ENCODE results near the gene ARL6IP5. TPM values are rescaled to one million over a fixed set of nuclear protein-coding genes. Genes with fewer than 3 reads are reported as not detected.

ARL6IP5 gene
- total RNA-seq, 1 experiment from 2014 or later: 16.9 TPM

DNA sequence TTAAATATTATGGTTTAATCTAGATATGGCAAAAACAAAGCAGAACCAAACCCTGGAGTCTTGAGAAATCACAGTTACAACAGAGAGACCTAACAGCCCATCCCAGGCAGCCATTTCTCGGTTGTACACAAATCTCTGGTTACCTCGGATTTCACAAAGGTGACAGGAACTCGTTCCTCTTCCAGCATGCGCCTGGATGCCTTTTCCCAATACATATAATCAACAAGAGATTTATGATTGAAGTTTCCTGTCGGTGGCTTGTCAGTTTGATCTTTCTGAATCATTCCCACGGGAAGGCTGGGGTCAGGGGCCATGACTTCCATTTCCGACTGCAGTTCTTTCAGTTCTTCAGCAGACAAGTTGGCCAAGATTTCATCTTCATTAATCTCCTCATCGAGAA, 37.2 kb downstream of the ARL6IP5 start:
- no CpG with 5 or more reads among the region's 8 CpGs for WGBS (ENCODE audit: extremely low coverage, insufficient read length, low lambda C conversion rate)
- no peaks in the 10 kb centered on the region for H3K79me2 ChIP-seq (ENCODE audit: insufficient read depth, low read length)
- no peaks in the 10 kb centered on the region for H3K9me3 Mint-ChIP-seq
- no peaks in the 10 kb centered on the region for H3K9me3 ChIP-seq (ENCODE audit: control insufficient read depth, low read depth, low read length)
- H2AK5ac ChIP-seq (ENCODE audit: insufficient read length, low read length): no peak overlapping the region
- H4K20me1 ChIP-seq (ENCODE audit: control insufficient read depth, insufficient read depth, insufficient read length): no peaks in the 10 kb centered on the region
- TF ChIP-seq, protein P1, sequence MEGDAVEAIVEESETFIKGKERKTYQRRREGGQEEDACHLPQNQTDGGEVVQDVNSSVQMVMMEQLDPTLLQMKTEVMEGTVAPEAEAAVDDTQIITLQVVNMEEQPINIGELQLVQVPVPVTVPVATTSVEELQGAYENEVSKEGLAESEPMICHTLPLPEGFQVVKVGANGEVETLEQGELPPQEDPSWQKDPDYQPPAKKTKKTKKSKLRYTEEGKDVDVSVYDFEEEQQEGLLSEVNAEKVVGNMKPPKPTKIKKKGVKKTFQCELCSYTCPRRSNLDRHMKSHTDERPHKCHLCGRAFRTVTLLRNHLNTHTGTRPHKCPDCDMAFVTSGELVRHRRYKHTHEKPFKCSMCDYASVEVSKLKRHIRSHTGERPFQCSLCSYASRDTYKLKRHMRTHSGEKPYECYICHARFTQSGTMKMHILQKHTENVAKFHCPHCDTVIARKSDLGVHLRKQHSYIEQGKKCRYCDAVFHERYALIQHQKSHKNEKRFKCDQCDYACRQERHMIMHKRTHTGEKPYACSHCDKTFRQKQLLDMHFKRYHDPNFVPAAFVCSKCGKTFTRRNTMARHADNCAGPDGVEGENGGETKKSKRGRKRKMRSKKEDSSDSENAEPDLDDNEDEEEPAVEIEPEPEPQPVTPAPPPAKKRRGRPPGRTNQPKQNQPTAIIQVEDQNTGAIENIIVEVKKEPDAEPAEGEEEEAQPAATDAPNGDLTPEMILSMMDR (conservative IDR thresholded peaks at IDR 0.05): no peak
- H3K27me3 Mint-ChIP-seq (ENCODE audit: low read depth): no peaks in the 10 kb centered on the region
- H4K5ac ChIP-seq (ENCODE audit: insufficient read length, low read depth, low read length): no peak overlapping the region
- no peak overlapping the region for H2BK5ac ChIP-seq (ENCODE audit: insufficient read length, low read length)
- no peak overlapping the region for H3T11ph ChIP-seq (ENCODE audit: low read length)
- no peak overlapping the region for H3K18ac ChIP-seq (ENCODE audit: insufficient read length, low read depth, low read length)
- no peak overlapping the region for H2AFZ ChIP-seq (ENCODE audit: low read length)
- peaks cover 0 to 6% of the 10 kb centered on the region in 2 experiments; a peak in 2 of 4 replicates for H3K4me1 Mint-ChIP-seq
- no peak overlapping the region for H3K4me3 Mint-ChIP-seq
- H3K4me2 ChIP-seq (ENCODE audit: insufficient read depth, insufficient read length, low read length): no peak overlapping the region
- H3K36me3 Mint-ChIP-seq (ENCODE audit: insufficient read depth in 1 of 3, low read depth in 3 of 3): no peaks in the 10 kb centered on the region
- H3K14ac ChIP-seq (ENCODE audit: insufficient read depth, low read length): no peak overlapping the region
- no peak overlapping the region for H4K91ac ChIP-seq (ENCODE audit: insufficient read length, low read depth, low read length)
- no peaks in the 10 kb centered on the region for H3K23me2 ChIP-seq (ENCODE audit: insufficient read length, low read depth, low read length, poor library complexity, severe bottlenecking)
- H2BK120ac ChIP-seq (ENCODE audit: low read depth, low read length, poor library complexity, severe bottlenecking): no peak overlapping the region
- H3K27ac ChIP-seq (ENCODE audit: insufficient read length, low read depth, low read length): no peak overlapping the region
- H4K8ac ChIP-seq (replicated peaks; ENCODE audit: insufficient read length, low read depth, low read length): no peak overlapping the region
- H3K4ac ChIP-seq (ENCODE audit: low read depth, low read length): no peak overlapping the region
- H3K79me1 ChIP-seq (ENCODE audit: insufficient read depth, low read depth, low read length, poor library complexity, severe bottlenecking): no peaks in the 10 kb centered on the region
- no peak overlapping the region for H3K27ac Mint-ChIP-seq
- H3K23ac ChIP-seq (ENCODE audit: insufficient read length, low read depth, low read length): no peak overlapping the region
- no peaks in the 10 kb centered on the region for H3K27me3 ChIP-seq (ENCODE audit: insufficient read depth, low read length)
- no peaks in the 10 kb centered on the region; the same call in 1 of the 2 replicates for H3K4me1 ChIP-seq (ENCODE audit: insufficient read depth, low read length)
- H2BK12ac ChIP-seq (ENCODE audit: insufficient read length, low read depth, low read length): no peak overlapping the region
- DNase-seq: no peak
- H2BK20ac ChIP-seq (ENCODE audit: low read depth, low read length, poor library complexity, severe bottlenecking): no peak overlapping the region
- H3K56ac ChIP-seq (ENCODE audit: insufficient read length, low read depth, low read length): no peak overlapping the region
- no peak overlapping the region for H2BK15ac ChIP-seq (ENCODE audit: low read depth, low read length)
- no peak overlapping the region for H3K9ac ChIP-seq (ENCODE audit: extremely low read depth, insufficient read length, low read length)

Measured in H9 (cell line).